BE2C (cell line): ENCODE data around the gene RNU6-9.

Source experiments
- DNase-seq: peaks from one replicate; pipeline ENCODE4 v3.0.0-alpha.2; 2020
- H3K27me3 ChIP-seq: fragments of 250-450 bp; sonication (Bioruptor Pico); 2 replicates; pipeline ENCODE4 v1.5.1; 2020; ENCODE audit warnings: mild to moderate bottlenecking
- H3K36me3 ChIP-seq: fragments of 250-450 bp; sonication (Bioruptor Pico); 2 replicates; pipeline ENCODE4 v1.5.1; 2020; ENCODE audit warnings: mild to moderate bottlenecking
- H3K4me1 ChIP-seq: fragments of 250-450 bp; sonication (Bioruptor Pico); 2 replicates; pipeline ENCODE4 v1.5.1; 2020
- H3K4me3 ChIP-seq: 2 replicates; pipeline ENCODE4 v1.5.1; 2011; ENCODE audit warnings: low read depth, low read length
- H3K9me3 ChIP-seq: fragments of 250-450 bp; sonication (Bioruptor Pico); 2 replicates; pipeline ENCODE4 v1.5.1; 2020
- CTCF ChIP-seq: IDR thresholded peaks from 2 replicates; pipeline ENCODE4 v1.5.1; 2012; ENCODE audit warnings: mild to moderate bottlenecking, low read depth, low read length

Gene RNU6-9

GRCh38 chr19:882871-883497, 10.3 kb upstream of the RNU6-9 start:
- Histone ChIP-seq H3K36me3 (peaks cover 48% of the 10 kb centered on the region), H3K4me1 (peaks cover 16% of the 10 kb centered on the region), H3K4me3 (no peak overlapping the region), H3K9me3 (no peaks in the 10 kb centered on the region), H3K27me3 (no peaks in the 10 kb centered on the region; the same call in 1 of the 2 replicates)
- TF ChIP-seq CTCF = no peak
- no peak for DNase-seq

GRCh38 chr19:883661-884211, 9.5 kb upstream of the RNU6-9 start:
- no peak for TF ChIP-seq CTCF
- H3K9me3 ChIP-seq = no peaks in the 10 kb centered on the region
- no peaks in the 10 kb centered on the region; the same call in 1 of the 2 replicates for H3K27me3 ChIP-seq
- H3K4me1 ChIP-seq = peaks cover 16% of the 10 kb centered on the region
- H3K36me3 ChIP-seq = peaks cover 52% of the 10 kb centered on the region
- H3K4me3 ChIP-seq = no peak overlapping the region
- no peak for DNase-seq

GRCh38 chr19:884420-885211, 8.7 kb upstream of the RNU6-9 start:
- TF ChIP-seq CTCF = no peak
- Histone ChIP-seq H3K27me3 (no peaks in the 10 kb centered on the region; the same call in 1 of the 2 replicates), H3K4me1 (peaks cover 16% of the 10 kb centered on the region), H3K4me3 (no peak overlapping the region), H3K9me3 (no peaks in the 10 kb centered on the region), H3K36me3 (peaks cover 58% of the 10 kb centered on the region)
- peak; percentile 49 for DNase-seq

GRCh38 chr19:885536-886224, 7.6 kb upstream of the RNU6-9 start:
- no peaks in the 10 kb centered on the region; the same call in 1 of the 2 replicates for H3K27me3 ChIP-seq
- TF ChIP-seq CTCF = no peak
- no peaks in the 10 kb centered on the region for H3K9me3 ChIP-seq
- DNase-seq = no peak
- peaks cover 16% of the 10 kb centered on the region for H3K4me1 ChIP-seq
- peaks cover 66% of the 10 kb centered on the region for H3K36me3 ChIP-seq
- no peak overlapping the region for H3K4me3 ChIP-seq

- Histone ChIP-seq H3K4me3 (no peak overlapping the region), H3K9me3 (no peaks in the 10 kb centered on the region), H3K36me3 (peaks cover 54% of the 10 kb centered on the region), H3K27me3 (no peaks in the 10 kb centered on the region; the same call in 1 of the 2 replicates), H3K4me1 (peaks cover 16% of the 10 kb centered on the region)
- TF ChIP-seq CTCF = no peak
- DNase-seq = peak; percentile 89
These were observed 6.2 kb upstream of the RNU6-9 start for GRCh38 chr19:887072-887471.
